ENCODE results near the gene YIPF5.

Gene YIPF5

GRCh38 chr5:144196612-144197011, 26.2 kb upstream of the YIPF5 start:
- no peak overlapping the region for H3K4me3 ChIP-seq (ENCODE audit: low read depth, low read length)
- no peak for DNase-seq (ENCODE audit: low read depth)
- no peak for TF ChIP-seq CTCF (IDR thresholded peaks at IDR 0.05; ENCODE audit: low read depth, low read length, missing control alignments)
- in situ Hi-C loops (cut with HindIII; ENCODE audit: low sequenced_read_pairs) = no loop called here

GRCh38 chr5:144195448-144195847, 25.0 kb upstream of the YIPF5 start:
- in situ Hi-C loops (cut with HindIII; ENCODE audit: low sequenced_read_pairs) = no loop called here
- no peak overlapping the region for H3K4me3 ChIP-seq (ENCODE audit: low read depth, low read length)
- no peak for DNase-seq (ENCODE audit: low read depth)
- TF ChIP-seq CTCF (IDR thresholded peaks at IDR 0.05; ENCODE audit: low read depth, low read length, missing control alignments) = no peak

- no peak for TF ChIP-seq CTCF (IDR thresholded peaks at IDR 0.05; ENCODE audit: low read depth, low read length, missing control alignments)
- no peak overlapping the region for H3K4me3 ChIP-seq (ENCODE audit: low read depth, low read length)
- DNase-seq (ENCODE audit: low read depth) = no peak
- in situ Hi-C loops (cut with HindIII; ENCODE audit: low sequenced_read_pairs) = no loop called here
Measured at GRCh38 chr5:144194144-144194543, 23.7 kb upstream of the YIPF5 start.

GRCh38 chr5:144192661-144193060, 22.2 kb upstream of the YIPF5 start:
- in situ Hi-C loops (cut with HindIII; ENCODE audit: low sequenced_read_pairs) = no loop called here

GRCh38 chr5:144191998-144192397, 21.5 kb upstream of the YIPF5 start:
- H3K4me3 ChIP-seq (ENCODE audit: low read depth, low read length) = no peak overlapping the region
- no peak for DNase-seq (ENCODE audit: low read depth)
- in situ Hi-C loops (cut with HindIII; ENCODE audit: low sequenced_read_pairs) = no loop called here
- TF ChIP-seq CTCF (IDR thresholded peaks at IDR 0.05; ENCODE audit: low read depth, low read length, missing control alignments) = peak; percentile 40

More at GRCh38 chr5:144192661-144193060, 22.2 kb upstream of the YIPF5 start:
- no peak overlapping the region for H3K4me3 ChIP-seq (ENCODE audit: low read depth, low read length)
- no peak for DNase-seq (ENCODE audit: low read depth)
- TF ChIP-seq CTCF (IDR thresholded peaks at IDR 0.05; ENCODE audit: low read depth, low read length, missing control alignments) = no peak

GRCh38 chr5:144191531-144191930, 21.1 kb upstream of the YIPF5 start:
- in situ Hi-C loops (cut with HindIII; ENCODE audit: low sequenced_read_pairs) = no loop called here
- DNase-seq (ENCODE audit: low read depth) = no peak
- no peak for TF ChIP-seq CTCF (IDR thresholded peaks at IDR 0.05; ENCODE audit: low read depth, low read length, missing control alignments)
- no peak overlapping the region for H3K4me3 ChIP-seq (ENCODE audit: low read depth, low read length)

All from astrocyte of the cerebellum (primary cell).